ENCODE measurements around the gene PCDH8. TPM values are rescaled to one million over a fixed set of nuclear protein-coding genes. Genes with fewer than 3 reads are reported as not detected.
"Not testable (repeated sequence)": the region's sequence is repeated elsewhere in the genome, so short reads cannot be mapped to it uniquely, and the experiment has no call there.

PCDH8 gene
- total RNA-seq, 4 donors from 2014 or later = not detected

DNA sequence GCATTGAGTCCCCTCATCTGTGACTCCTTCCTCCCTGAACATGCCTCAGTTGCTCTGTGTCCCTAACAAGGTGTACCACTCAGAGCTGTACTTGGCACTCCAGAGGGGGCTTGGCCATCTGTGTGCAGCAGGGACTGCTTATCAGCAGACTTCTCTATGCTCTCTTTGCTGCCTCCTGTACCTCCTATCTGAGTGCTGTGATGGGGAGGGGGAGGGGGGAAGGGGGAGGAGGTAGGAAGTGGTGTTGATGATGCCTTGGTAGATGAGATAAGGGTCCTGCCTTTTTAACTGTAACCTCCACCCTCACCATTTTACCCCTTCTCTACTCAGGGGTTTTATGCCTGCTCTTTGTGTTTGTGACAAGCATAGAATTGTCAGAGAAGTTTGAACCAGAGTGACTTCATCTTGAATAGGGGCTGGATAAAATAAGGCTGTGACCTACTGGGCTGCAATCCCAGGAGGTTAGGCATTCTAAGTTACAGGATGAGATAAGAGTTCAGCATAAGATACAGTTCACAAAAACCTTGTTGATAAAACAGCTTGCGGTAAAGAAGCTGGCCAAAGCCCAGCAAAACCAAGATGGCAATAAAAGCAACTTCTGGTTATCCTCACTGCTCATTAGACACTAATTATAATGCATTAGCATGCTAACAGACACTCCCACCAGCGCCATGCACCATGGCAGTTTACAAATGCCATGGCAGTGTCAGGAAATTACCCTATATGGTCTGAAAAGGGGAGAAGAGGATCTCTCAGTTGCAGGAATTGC lies 13.2 kb downstream of the PCDH8 start:
- ATAC-seq (ENCODE audit: low FRiP score) = no peak
- no peak for DNase-seq (ENCODE audit: low spot score)
- TF ChIP-seq, protein P1, sequence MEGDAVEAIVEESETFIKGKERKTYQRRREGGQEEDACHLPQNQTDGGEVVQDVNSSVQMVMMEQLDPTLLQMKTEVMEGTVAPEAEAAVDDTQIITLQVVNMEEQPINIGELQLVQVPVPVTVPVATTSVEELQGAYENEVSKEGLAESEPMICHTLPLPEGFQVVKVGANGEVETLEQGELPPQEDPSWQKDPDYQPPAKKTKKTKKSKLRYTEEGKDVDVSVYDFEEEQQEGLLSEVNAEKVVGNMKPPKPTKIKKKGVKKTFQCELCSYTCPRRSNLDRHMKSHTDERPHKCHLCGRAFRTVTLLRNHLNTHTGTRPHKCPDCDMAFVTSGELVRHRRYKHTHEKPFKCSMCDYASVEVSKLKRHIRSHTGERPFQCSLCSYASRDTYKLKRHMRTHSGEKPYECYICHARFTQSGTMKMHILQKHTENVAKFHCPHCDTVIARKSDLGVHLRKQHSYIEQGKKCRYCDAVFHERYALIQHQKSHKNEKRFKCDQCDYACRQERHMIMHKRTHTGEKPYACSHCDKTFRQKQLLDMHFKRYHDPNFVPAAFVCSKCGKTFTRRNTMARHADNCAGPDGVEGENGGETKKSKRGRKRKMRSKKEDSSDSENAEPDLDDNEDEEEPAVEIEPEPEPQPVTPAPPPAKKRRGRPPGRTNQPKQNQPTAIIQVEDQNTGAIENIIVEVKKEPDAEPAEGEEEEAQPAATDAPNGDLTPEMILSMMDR (IDR thresholded peaks at IDR 0.05) = no peak

DNA sequence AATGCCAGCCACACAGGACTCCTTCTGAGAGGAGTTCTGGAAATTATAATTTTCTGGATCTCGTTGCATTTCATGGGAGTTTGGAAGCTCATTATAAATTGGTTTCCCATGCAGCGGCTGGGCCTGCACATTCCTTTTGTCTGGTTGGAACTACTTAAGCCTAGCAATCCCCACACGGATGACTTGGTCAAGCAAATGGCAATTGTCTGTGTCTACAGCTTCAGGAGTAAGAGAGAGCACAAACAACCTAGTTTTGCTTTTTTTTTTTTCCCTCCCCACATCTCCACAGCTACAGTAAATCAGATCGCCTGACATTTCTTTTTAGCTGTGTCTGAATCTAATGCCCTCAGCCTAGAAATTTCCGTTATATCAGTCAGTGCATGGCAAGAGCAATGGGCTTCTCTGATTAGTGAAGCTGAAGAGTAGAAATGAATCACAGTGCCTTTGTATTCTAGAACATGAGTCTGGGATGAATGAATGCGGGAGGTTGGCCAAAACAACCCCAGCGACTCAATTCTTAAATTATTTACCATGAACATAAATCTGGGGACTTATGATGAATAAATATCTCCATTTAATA lies 15.1 kb downstream of the PCDH8 start:
- ATAC-seq (ENCODE audit: low FRiP score) (no peak), DNase-seq (ENCODE audit: low spot score) (no peak)

DNA sequence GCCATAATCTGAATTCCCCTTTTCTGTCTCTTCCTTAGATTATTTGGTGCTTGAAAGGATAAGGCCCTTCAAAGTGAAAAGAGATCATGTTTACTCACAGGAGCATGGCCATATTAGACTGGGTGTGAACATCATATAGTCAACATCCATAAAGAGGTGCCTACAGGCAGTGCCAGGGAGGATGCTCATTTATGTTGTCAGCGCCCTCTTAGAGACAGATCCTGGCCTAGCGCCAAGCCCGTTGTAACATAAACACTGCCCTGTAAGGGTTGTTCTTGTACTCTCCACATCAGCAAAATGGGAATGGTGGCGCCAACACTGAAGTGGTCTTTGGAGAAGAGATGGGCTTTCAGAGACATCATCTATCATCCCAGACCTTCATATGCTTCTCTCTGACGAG lies 16.1 kb downstream of the PCDH8 start:
- DNase-seq (ENCODE audit: low spot score) (no peak), ATAC-seq (ENCODE audit: low FRiP score) (no peak)
- TF ChIP-seq, protein P1 (IDR thresholded peaks at IDR 0.05) = no peak

More for the DNA sequence above, 15.1 kb downstream of the PCDH8 start:
- TF ChIP-seq, protein P1 (IDR thresholded peaks at IDR 0.05) = no peak

DNA sequence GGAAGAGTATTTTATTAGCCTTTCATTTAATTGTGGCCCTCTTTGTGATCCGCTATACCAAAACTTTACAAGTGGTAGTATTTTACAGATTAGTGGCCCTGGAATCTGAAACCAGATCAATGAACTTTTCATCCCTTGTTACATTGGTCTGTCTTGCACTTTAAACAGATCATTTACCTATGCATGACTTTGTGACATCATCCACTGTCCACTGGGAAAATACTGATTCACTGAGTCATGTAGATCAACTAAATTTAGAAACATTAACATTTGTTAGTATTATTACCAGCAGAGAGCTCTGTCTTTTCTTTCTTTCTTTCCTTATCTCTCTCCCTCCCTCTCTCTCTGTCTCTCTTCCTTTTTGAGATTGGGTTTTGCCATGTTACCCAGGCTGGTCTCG lies 17.5 kb downstream of the PCDH8 start:
- ATAC-seq (ENCODE audit: low FRiP score) (no peak), DNase-seq (ENCODE audit: low spot score) (no peak)
- TF ChIP-seq, protein P1 (IDR thresholded peaks at IDR 0.05) = no peak

DNA sequence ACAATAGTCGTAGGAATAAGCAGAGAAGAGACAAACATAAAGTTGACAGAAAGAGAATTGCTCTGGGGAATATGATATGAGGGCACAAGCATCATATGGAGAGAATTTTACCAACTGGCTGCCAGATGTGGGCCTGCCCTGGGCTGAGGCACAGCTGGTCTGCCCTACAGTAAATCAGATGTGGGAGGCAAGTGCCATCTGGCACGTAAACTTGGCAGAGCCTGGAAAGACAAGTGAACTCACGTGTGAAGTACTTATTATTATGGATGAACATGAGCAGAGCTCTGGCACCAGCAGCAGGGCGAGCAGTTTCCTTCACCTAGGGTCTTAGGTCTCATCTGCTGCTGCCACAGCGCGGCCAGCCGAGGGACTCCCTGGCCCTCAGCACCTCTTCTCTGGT lies 20.6 kb downstream of the PCDH8 start:
- TF ChIP-seq, protein P1 (IDR thresholded peaks at IDR 0.05) = no peak
- ATAC-seq (ENCODE audit: low FRiP score) = no peak

DNA sequence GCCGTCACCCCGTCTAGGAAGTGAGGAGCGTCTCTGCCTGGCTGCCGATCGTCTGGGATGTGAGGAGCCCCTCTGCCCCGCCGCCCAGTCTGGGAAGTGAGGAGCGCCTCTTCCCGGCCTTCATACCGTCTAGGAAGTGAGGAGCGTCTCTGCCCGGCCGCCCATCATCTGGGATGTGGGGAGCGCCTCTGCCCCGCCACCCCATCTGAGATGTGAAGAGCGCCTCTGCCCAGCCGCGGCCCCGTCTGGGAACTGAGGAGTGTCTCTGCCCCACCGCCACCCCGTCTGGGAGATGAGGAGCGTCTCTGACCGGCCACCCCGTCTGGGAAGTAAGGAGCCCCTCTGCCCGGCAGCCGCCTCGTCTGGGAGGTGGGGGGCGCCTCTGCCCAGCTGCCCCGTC lies 30.6 kb downstream of the PCDH8 start:
- ATAC-seq (ENCODE audit: low FRiP score); DNase-seq (ENCODE audit: low spot score): not testable (repeated sequence)

More for the DNA sequence above, 20.6 kb downstream of the PCDH8 start:
- no peak for DNase-seq (ENCODE audit: low spot score)

DNA sequence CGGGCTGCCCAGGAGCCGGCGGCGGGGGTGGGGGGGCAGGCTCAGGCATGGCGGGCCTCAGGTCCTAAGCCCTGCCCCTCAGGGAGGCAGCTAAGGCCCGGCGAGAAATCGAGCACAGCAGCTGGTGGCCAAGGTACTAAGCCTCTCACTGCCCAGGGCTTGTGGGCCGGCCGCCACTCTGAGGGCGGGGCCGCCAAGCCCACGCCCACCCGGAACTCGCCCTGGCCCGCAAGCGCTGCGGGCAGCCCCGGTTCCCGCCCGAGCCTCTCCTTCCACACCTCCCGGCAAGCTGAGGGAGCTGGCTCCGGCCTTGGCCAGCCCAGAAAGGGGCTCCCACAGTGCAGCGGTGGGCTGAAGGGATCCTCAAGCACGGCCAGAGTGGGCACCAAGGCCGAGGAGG lies 33.1 kb downstream of the PCDH8 start:
- TF ChIP-seq, protein P1 (IDR thresholded peaks at IDR 0.05) = no peak
- ATAC-seq (ENCODE audit: low FRiP score) = no peak
- no peak for DNase-seq (ENCODE audit: low spot score)

Data from omental fat pad (tissue), 4 donors.